Renal cortex interstitium (tissue), 11 donors: ENCODE measurements around the gene NOTCH3. TPM values are rescaled to one million over a fixed set of nuclear protein-coding genes. Genes with fewer than 3 reads are reported as not detected.

Experiments
- DNase-seq, 11 donors: peaks; one replicate each; pipeline ENCODE4 v3.0.0-alpha.2; 2013; ENCODE audit warnings: low read depth in 9 of 11, low spot score in 4 of 11; ENCODE audit errors: extremely low read depth in 1 of 11
- polyA plus RNA-seq, 3 donors: library from polyadenylated mRNA; unstranded; fragments of 120-200 nt; gene quantifications; one replicate each; pipeline ENCODE4 v1.2.1, GENCODE V29; 2013; ENCODE audit not compliant: insufficient read length in 3 of 3

NOTCH3 gene
- polyA plus RNA-seq, 3 donors = 96.0 to 146 (median 111) TPM

GRCh38 chr19:15115762-15116615, 84.8 kb downstream of the NOTCH3 start:
- DNase-seq = no peak

- peak in 2 of 11 donors; percentile 17 to 34 for DNase-seq
Measured at GRCh38 chr19:15115080-15115479, 85.7 kb downstream of the NOTCH3 start.

- DNase-seq = no peak
Measured at GRCh38 chr19:15114153-15114540, 86.6 kb downstream of the NOTCH3 start.

- no peak for DNase-seq
Measured at GRCh38 chr19:15113245-15114152, 87.3 kb downstream of the NOTCH3 start.

- DNase-seq = no peak
Measured at GRCh38 chr19:15112385-15112784, 88.4 kb downstream of the NOTCH3 start.

- no peak for DNase-seq
Measured at GRCh38 chr19:15111758-15112157, 89.0 kb downstream of the NOTCH3 start.

GRCh38 chr19:15110418-15110815, 90.4 kb downstream of the NOTCH3 start:
- no peak for DNase-seq

GRCh38 chr19:15109768-15110417, 90.9 kb downstream of the NOTCH3 start:
- no peak for DNase-seq

Other genes with a start within 250 kb of the NOTCH3 start
- gene SLC1A6, start 221.1 kb downstream of the NOTCH3 start, polyA plus RNA-seq = under 1 TPM; 0.36 to 0.47 (median 0.46) TPM
- gene CASP14, start 151.5 kb downstream of the NOTCH3 start, polyA plus RNA-seq = not detected
- gene OR1I1, start 118.8 kb downstream of the NOTCH3 start, polyA plus RNA-seq = under 1 TPM; 0.04 to 0.09 (median 0.06) TPM
- 10 to 100 TPM; 18.7 to 25.4 (median 21.3) TPM for gene SYDE1, start 93.6 kb downstream of the NOTCH3 start, polyA plus RNA-seq
- gene EPHX3, start 31.5 kb upstream of the NOTCH3 start, polyA plus RNA-seq = 1 to 10 TPM; 4.8 to 5.1 (median 5.1) TPM
- 10 to 100 TPM; 52.9 to 61.5 (median 56.8) TPM for gene BRD4, start 131.5 kb upstream of the NOTCH3 start, polyA plus RNA-seq
- 10 to 100 TPM; 26.9 to 36.9 (median 27.2) TPM for gene AKAP8, start 178.8 kb upstream of the NOTCH3 start, polyA plus RNA-seq
- gene AKAP8L, start 218.0 kb upstream of the NOTCH3 start, polyA plus RNA-seq = 100 to 1,000 TPM; 111 to 119 (median 112) TPM
- 10 to 100 TPM; 23.6 to 40.5 (median 38.7) TPM for gene WIZ, start 249.0 kb upstream of the NOTCH3 start, polyA plus RNA-seq